Measurements from ENCODE around the gene KIRREL2. TPM values are rescaled to one million over a fixed set of nuclear protein-coding genes. Genes with fewer than 3 reads are reported as not detected.
"Not testable (repeated sequence)": the region's sequence is repeated elsewhere in the genome, so short reads cannot be mapped to it uniquely, and the experiment has no call there.

Gene KIRREL2
- total RNA-seq, 1 donor from 2014 or later, result 100.0 TPM

DNA sequence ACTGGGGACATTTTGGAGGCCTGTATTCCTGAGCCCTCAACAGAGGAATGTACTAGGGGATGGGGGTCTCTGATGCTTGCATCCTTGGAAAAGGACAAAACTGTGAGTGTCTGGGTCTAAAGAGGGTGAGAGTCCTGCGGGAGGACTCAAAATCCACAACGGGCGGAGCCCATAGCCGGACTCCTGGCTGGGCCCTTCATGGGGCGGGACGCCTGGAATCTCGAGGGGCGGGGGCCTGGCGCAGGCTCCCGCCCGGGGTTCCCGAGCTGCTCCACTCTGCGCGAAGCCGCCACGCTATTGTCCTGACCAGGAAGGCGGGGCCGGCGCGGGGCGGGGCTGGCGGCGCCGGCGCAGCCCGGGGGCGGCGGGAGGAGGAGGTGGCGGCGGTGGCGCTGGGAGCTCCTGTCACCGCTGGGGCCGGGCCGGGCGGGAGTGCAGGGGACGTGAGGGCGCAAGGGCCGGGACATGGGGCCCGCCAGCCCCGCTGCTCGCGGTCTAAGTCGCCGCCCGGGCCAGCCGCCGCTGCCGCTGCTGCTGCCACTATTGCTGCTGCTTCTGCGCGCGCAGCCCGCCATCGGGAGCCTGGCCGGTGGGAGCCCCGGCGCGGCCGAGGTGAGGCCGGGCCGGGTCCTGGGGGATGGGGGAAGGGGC is 11.6 kb downstream of the KIRREL2 start, which contains the start of gene APLP1:
TSS of gene APLP1 (plus strand) at position 403 of the 651 bp plus-strand sequence. CDS start at position 466, 63 bp downstream.
- peaks cover 5% of the 10 kb centered on the region for H3K27me3 Mint-ChIP-seq
- DNase-seq (ENCODE audit: low spot score, unreplicated experiment), result peak; percentile 70
- H3K36me3 Mint-ChIP-seq (ENCODE audit: insufficient read depth), result peaks cover 18% of the 10 kb centered on the region
- H3K9me3 Mint-ChIP-seq (ENCODE audit: low read depth), result no peaks in the 10 kb centered on the region
- H3K4me3 Mint-ChIP-seq (ENCODE audit: low read depth), result peak within 1 kb of the TSS; percentile 75
- peaks cover 11% of the 10 kb centered on the region for H3K4me1 Mint-ChIP-seq (ENCODE audit: low read depth)
- H3K27ac Mint-ChIP-seq, result peak within 1 kb of the TSS; percentile 81
- TF ChIP-seq, protein P1, sequence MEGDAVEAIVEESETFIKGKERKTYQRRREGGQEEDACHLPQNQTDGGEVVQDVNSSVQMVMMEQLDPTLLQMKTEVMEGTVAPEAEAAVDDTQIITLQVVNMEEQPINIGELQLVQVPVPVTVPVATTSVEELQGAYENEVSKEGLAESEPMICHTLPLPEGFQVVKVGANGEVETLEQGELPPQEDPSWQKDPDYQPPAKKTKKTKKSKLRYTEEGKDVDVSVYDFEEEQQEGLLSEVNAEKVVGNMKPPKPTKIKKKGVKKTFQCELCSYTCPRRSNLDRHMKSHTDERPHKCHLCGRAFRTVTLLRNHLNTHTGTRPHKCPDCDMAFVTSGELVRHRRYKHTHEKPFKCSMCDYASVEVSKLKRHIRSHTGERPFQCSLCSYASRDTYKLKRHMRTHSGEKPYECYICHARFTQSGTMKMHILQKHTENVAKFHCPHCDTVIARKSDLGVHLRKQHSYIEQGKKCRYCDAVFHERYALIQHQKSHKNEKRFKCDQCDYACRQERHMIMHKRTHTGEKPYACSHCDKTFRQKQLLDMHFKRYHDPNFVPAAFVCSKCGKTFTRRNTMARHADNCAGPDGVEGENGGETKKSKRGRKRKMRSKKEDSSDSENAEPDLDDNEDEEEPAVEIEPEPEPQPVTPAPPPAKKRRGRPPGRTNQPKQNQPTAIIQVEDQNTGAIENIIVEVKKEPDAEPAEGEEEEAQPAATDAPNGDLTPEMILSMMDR (IDR thresholded peaks at IDR 0.05; ENCODE audit: unreplicated experiment), result no peak

GRCh38 chr19:35868823-35869326 is 12.2 kb downstream of the KIRREL2 start:
- Mint-ChIP-seq H3K4me1 (ENCODE audit: low read depth) (peaks cover 11% of the 10 kb centered on the region), H3K36me3 (ENCODE audit: insufficient read depth) (peaks cover 20% of the 10 kb centered on the region), H3K9me3 (ENCODE audit: low read depth) (no peaks in the 10 kb centered on the region), H3K4me3 (ENCODE audit: low read depth) (peak overlapping the region; percentile 75), H3K27ac (peak overlapping the region; percentile 64), H3K27me3 (peaks cover 5% of the 10 kb centered on the region)
- DNase-seq (ENCODE audit: low spot score, unreplicated experiment), result no peak
- TF ChIP-seq, protein P1 (IDR thresholded peaks at IDR 0.05; ENCODE audit: unreplicated experiment), result no peak

DNA sequence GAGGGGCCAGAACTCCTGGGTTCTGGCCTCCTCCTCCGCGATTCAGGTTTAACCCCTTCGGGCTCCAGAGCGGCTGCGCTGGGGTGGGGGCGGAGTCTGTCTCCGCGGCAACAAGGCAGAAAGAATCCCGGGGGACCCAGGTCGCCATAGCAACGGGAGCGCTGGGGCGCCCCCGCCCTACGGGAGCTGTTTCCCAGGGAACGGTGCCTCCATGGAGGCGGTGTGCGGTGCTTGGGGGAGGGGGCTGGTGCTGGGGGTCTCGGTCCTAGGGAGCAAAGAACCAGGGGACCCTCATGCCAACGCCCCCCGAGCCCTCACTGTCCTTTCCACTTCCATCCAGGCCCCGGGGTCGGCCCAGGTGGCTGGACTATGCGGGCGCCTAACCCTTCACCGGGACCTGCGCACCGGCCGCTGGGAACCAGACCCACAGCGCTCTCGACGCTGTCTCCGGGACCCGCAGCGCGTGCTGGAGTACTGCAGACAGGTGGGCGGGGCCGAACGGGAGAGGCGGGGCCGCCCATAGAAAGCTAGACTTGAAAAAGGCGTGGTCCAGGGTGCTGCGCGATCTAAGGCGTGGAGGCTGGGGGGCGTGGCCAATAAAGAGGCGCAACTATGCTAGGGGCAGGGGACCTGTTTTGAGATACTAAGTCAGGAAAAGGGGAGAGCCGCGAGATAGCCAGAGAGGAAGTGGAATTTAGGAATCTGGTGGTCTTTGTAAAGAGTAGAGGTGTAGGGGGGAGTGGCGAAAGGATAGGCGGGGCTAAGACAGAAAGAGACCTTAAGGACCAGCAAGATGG is 12.8 kb downstream of the KIRREL2 start:
- H3K27ac Mint-ChIP-seq, result peak overlapping the region; percentile 76

DNA sequence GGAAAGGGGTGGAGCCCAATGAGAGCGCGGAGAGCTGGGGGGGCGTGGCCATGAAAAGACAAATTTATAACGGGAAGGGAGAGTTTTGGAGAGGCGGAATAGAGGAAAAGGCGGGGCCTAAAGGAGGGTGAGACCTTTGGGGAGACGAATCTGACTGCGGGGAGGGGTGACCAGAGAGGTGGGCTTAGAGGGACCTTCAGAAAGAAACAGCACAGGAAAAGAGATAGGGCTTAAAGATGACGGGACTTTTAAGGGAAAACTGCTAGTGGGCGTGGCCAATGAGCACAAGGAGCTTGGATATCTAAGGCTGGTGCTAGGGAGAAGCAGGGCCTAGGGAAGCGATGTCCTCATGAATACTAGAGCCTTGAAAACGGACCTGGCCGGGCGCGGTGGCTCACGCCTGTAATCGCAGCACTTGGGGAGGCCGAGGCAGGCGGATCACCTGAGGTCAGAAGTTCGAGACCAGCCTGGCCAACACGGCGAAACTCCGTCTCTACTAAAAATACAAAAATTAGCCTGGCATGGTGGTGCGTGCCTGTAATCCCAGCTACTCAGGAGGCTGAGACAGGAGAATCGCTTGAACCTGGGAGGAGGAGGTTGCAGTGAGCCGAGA is 13.5 kb downstream of the KIRREL2 start:
- not testable (repeated sequence) for DNase-seq (ENCODE audit: low spot score, unreplicated experiment); H3K9me3 Mint-ChIP-seq (ENCODE audit: low read depth); H3K4me1 Mint-ChIP-seq (ENCODE audit: low read depth); H3K27ac Mint-ChIP-seq; H3K27me3 Mint-ChIP-seq
- H3K4me3 Mint-ChIP-seq (ENCODE audit: low read depth), result peak overlapping the region; percentile 58
- H3K36me3 Mint-ChIP-seq (ENCODE audit: insufficient read depth), result peaks cover 21% of the 10 kb centered on the region

More for the DNA sequence above, 12.8 kb downstream of the KIRREL2 start:
- TF ChIP-seq, protein P1 (IDR thresholded peaks at IDR 0.05; ENCODE audit: unreplicated experiment), result no peak
- peaks cover 11% of the 10 kb centered on the region for H3K4me1 Mint-ChIP-seq (ENCODE audit: low read depth)
- peak overlapping the region; percentile 75 for H3K4me3 Mint-ChIP-seq (ENCODE audit: low read depth)
- no peaks in the 10 kb centered on the region for H3K9me3 Mint-ChIP-seq (ENCODE audit: low read depth)
- DNase-seq (ENCODE audit: low spot score, unreplicated experiment), result peak; percentile 74
- peaks cover 22% of the 10 kb centered on the region for H3K36me3 Mint-ChIP-seq (ENCODE audit: insufficient read depth)
- peaks cover 5% of the 10 kb centered on the region for H3K27me3 Mint-ChIP-seq

- Mint-ChIP-seq H3K36me3 (ENCODE audit: insufficient read depth) (peaks cover 16% of the 10 kb centered on the region), H3K9me3 (ENCODE audit: low read depth) (no peaks in the 10 kb centered on the region), H3K4me1 (ENCODE audit: low read depth) (peaks cover 9% of the 10 kb centered on the region), H3K4me3 (ENCODE audit: low read depth) (no peak overlapping the region), H3K27me3 (peaks cover 4% of the 10 kb centered on the region), H3K27ac (no peak overlapping the region)
- TF ChIP-seq, protein P1 (IDR thresholded peaks at IDR 0.05; ENCODE audit: unreplicated experiment), result no peak
- no peak for DNase-seq (ENCODE audit: low spot score, unreplicated experiment)
Observed at GRCh38 chr19:35870798-35871197, 14.1 kb downstream of the KIRREL2 start.
